HG03520 (cell line): ENCODE results near the gene CLEC16A.
A peak's percentile ranks its signal among the peaks of the same experiment; 100 is the strongest.
"Not testable (repeated sequence)": the region's sequence is repeated elsewhere in the genome, so short reads cannot be mapped to it uniquely, and the experiment has no call there.

Source experiments
- ATAC-seq: cut with Tn5 transposase; IDR thresholded peaks from one replicate; pipeline ENCODE4 v1.9.1; 2021; ENCODE audit warnings: mild to moderate bottlenecking, moderate library complexity; ENCODE audit not compliant: unreplicated experiment

The CLEC16A gene

GRCh38 chr16:11094075-11094856, 149.9 kb downstream of the CLEC16A start:
- peak; percentile 62 for ATAC-seq

- ATAC-seq = no peak
Measured at GRCh38 chr16:11094857-11095565, 150.6 kb downstream of the CLEC16A start.

- ATAC-seq = no peak
Measured at GRCh38 chr16:11095935-11096334, 151.6 kb downstream of the CLEC16A start.

GRCh38 chr16:11097094-11097786, 152.9 kb downstream of the CLEC16A start:
- no peak for ATAC-seq

GRCh38 chr16:11097787-11098167, 153.4 kb downstream of the CLEC16A start:
- no peak for ATAC-seq

- ATAC-seq = no peak
Measured at GRCh38 chr16:11098601-11099390, 154.4 kb downstream of the CLEC16A start.

GRCh38 chr16:11099672-11100205, 155.4 kb downstream of the CLEC16A start:
- no peak for ATAC-seq

- no peak for ATAC-seq
Measured at GRCh38 chr16:11100239-11100750, 155.9 kb downstream of the CLEC16A start.

GRCh38 chr16:11101283-11101682, 156.9 kb downstream of the CLEC16A start:
- no peak for ATAC-seq

GRCh38 chr16:11101695-11102522, 157.5 kb downstream of the CLEC16A start:
- ATAC-seq = no peak

- no peak for ATAC-seq
Measured at GRCh38 chr16:11102523-11102898, 158.1 kb downstream of the CLEC16A start.

- not testable (repeated sequence) for ATAC-seq
Measured at GRCh38 chr16:11103301-11103700, 158.9 kb downstream of the CLEC16A start.

- no peak for ATAC-seq
Measured at GRCh38 chr16:11104168-11105037, 160.0 kb downstream of the CLEC16A start.

- ATAC-seq = peak; percentile 71
Measured at GRCh38 chr16:11105038-11105903, 160.9 kb downstream of the CLEC16A start.

GRCh38 chr16:11106726-11107125, 162.4 kb downstream of the CLEC16A start:
- no peak for ATAC-seq

GRCh38 chr16:11107780-11108465, 163.6 kb downstream of the CLEC16A start:
- ATAC-seq = no peak

GRCh38 chr16:11108466-11108805, 164.1 kb downstream of the CLEC16A start:
- ATAC-seq = no peak
